Coronary artery (tissue), 2 donors: ENCODE data around the gene TNRC18.

ENCODE experiments used
- DNase-seq: peaks from one replicate; pipeline ENCODE4 v3.0.0-alpha.2; 2017; ENCODE audit warnings: low spot score
- H3K27ac ChIP-seq, 2 donors: fragments of 200-600 bp; sonication (generic); one replicate each; pipeline ENCODE4 v1.5.1; 2016 to 2019
- H3K4me3 ChIP-seq: fragments of 200-600 bp; sonication (generic); 2 replicates; pipeline ENCODE4 v1.5.1; 2016; ENCODE audit warnings: mild to moderate bottlenecking, moderate library complexity
- CTCF ChIP-seq: fragments of 200-600 bp; sonication (generic); IDR thresholded peaks from one replicate; pipeline ENCODE4 v1.5.1; 2019; ENCODE audit warnings: antibody characterized with exemption

Gene TNRC18

GRCh38 chr7:5303591-5304505 lies 119.8 kb downstream of the TNRC18 start:
- Histone ChIP-seq H3K4me3 (no peak overlapping the region), H3K27ac (no peak overlapping the region)
- TF ChIP-seq CTCF, result no peak
- DNase-seq, result no peak

GRCh38 chr7:5303061-5303460 lies 120.6 kb downstream of the TNRC18 start:
- Histone ChIP-seq H3K27ac (no peak overlapping the region), H3K4me3 (no peak overlapping the region)
- TF ChIP-seq CTCF, result no peak
- DNase-seq, result no peak

DNA sequence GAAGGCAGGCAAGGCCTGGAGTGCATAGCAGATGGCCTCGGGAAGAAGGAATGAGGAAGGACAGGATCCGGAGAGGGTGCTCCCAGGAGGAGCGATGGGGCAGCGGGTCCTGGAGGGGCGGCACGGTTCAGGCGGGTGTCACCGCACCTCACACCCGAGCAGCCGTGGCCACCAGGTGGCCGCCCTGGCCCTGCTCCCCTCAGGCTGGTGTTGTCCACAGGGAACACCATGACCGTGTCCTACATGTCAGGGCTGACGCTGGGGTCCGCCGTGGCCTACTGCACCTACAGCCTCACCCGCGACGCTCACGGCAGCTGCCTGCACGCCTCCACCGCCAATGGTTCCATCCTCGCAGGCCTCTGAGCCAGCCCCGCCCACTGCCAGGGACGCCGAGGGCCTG lies 121.1 kb downstream of the TNRC18 start:
- DNase-seq, result no peak
- TF ChIP-seq CTCF, result no peak
- no peak overlapping the region for H3K4me3 ChIP-seq
- no peak overlapping the region for H3K27ac ChIP-seq

- Histone ChIP-seq H3K4me3 (no peak overlapping the region), H3K27ac (no peak overlapping the region)
- DNase-seq, result no peak
- no peak for TF ChIP-seq CTCF
Observed at GRCh38 chr7:5300366-5300765, 123.3 kb downstream of the TNRC18 start.

- no peak for TF ChIP-seq CTCF
- Histone ChIP-seq H3K27ac (no peak overlapping the region), H3K4me3 (peak overlapping the region; percentile 4)
- DNase-seq, result no peak
Observed at GRCh38 chr7:5296611-5297226, 126.9 kb downstream of the TNRC18 start.

DNA sequence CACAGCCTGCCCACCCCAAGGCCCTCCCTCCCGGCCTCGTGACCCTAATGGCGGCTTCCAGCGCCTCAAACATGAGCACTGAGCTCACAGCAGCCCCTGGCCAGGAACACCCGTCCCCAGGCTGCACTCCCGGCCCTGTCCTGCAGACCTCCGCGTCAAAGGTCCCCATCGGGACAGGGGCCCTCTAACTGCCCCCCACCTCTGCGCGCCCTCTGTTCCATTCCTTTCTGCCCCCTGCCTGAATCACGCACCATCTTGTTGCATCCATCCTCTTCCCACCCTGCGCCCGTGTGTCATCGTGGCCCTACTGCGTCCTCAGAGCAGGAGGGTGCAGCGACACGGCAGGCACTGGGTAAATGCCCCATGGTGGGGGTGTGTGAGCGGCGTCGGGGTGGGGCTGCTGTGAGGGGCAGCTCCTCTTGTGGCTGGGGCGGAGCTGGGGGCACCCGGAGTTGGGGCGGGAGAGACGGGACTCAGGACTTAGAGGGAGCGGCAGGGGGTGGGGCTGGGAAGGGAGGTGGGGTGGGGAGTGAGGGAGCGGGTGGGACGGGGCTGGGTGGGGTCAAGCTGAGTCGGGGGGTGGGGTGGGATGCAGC lies 127.5 kb downstream of the TNRC18 start:
- Histone ChIP-seq H3K4me3 (no peak overlapping the region), H3K27ac (no peak overlapping the region)
- DNase-seq, result no peak
- TF ChIP-seq CTCF, result no peak
